Measurements from ENCODE around the gene DDB1. TPM values are rescaled to one million over a fixed set of nuclear protein-coding genes. Genes with fewer than 3 reads are reported as not detected.

The DDB1 gene
- polyA plus RNA-seq, 1 of the 3 experiments (the other 2 are of a cell fraction) = 170 TPM

- TF ChIP-seq CTCF (IDR thresholded peaks at IDR 0.05) = no peak
- no peak for TF ChIP-seq TEAD4 (IDR thresholded peaks at IDR 0.05; ENCODE audit: borderline replicate concordance, insufficient read depth)
- TF ChIP-seq TCF12 (IDR thresholded peaks at IDR 0.05) = no peak
- no peak for TF ChIP-seq SMC3 (IDR thresholded peaks at IDR 0.05; ENCODE audit: low read depth, low read length)
- TF ChIP-seq REST (IDR thresholded peaks at IDR 0.05; ENCODE audit: low read depth, low read length) = no peak
- no peak for TF ChIP-seq ZBTB33 (IDR thresholded peaks at IDR 0.05; ENCODE audit: borderline replicate concordance, low read depth)
- TF ChIP-seq NFIC (IDR thresholded peaks at IDR 0.05; ENCODE audit: borderline replicate concordance) = no peak
- TF ChIP-seq MAX (IDR thresholded peaks at IDR 0.05; ENCODE audit: low read depth) = no peak
- DNase-seq = no peak
- Histone ChIP-seq H3K9ac (no peak overlapping the region), H3K4me3 (ENCODE audit: low read depth in 2 of 2, low read length in 1 of 2) (no peak overlapping the region), H3K27ac (ENCODE audit: low read depth in 2 of 2, low read length in 1 of 2) (no peak overlapping the region), H3K4me2 (no peak overlapping the region), H3K9me2 (no peaks in the 10 kb centered on the region), H3K9me3 (no peaks in the 10 kb centered on the region), H4K20me1 (ENCODE audit: insufficient read depth) (no peaks in the 10 kb centered on the region), H3F3A (replicated peaks; ENCODE audit: insufficient read depth) (no peaks in the 10 kb centered on the region), H3K27me3 (ENCODE audit: insufficient read depth) (no peaks in the 10 kb centered on the region), H3K36me3 (replicated peaks in 1 of 2; ENCODE audit: control insufficient read depth in 1 of 2, insufficient read depth in 2 of 2, low read length in 1 of 2) (no peaks in the 10 kb centered on the region), H3K4me1 (ENCODE audit: control insufficient read depth in 1 of 2, insufficient read depth in 2 of 2, low read depth in 1 of 2, low read length in 1 of 2) (no peaks in the 10 kb centered on the region), H3K79me2 (ENCODE audit: insufficient read depth) (no peaks in the 10 kb centered on the region), H2AFZ (ENCODE audit: low read depth) (no peak overlapping the region)
- CTCF ChIA-PET = interaction anchor here (2.6 kb wide), 1 partner anchor 10 kb away, joined by 12 read pairs; no protein-coding TSS in a partner anchor
- WGBS (ENCODE audit: low lambda C conversion rate) = 80% methylated on average over 3 of the region's 14 CpGs
- POLR2A ChIA-PET = no interaction called here
Observed at GRCh38 chr11:61264795-61265194, 68.1 kb downstream of the DDB1 start.

GRCh38 chr11:61264371-61264770 lies 68.5 kb downstream of the DDB1 start:
- H3K36me3 ChIP-seq (replicated peaks in 1 of 2; ENCODE audit: control insufficient read depth in 1 of 2, insufficient read depth in 2 of 2, low read length in 1 of 2) = no peaks in the 10 kb centered on the region
- no peak overlapping the region for H3K4me3 ChIP-seq (ENCODE audit: low read depth in 2 of 2, low read length in 1 of 2)
- H3K4me2 ChIP-seq = no peak overlapping the region
- no peaks in the 10 kb centered on the region for H4K20me1 ChIP-seq (ENCODE audit: insufficient read depth)
- 86% methylated on average over 3 of the region's 6 CpGs for WGBS (ENCODE audit: low lambda C conversion rate)
- H3K4me1 ChIP-seq (ENCODE audit: control insufficient read depth in 1 of 2, insufficient read depth in 2 of 2, low read depth in 1 of 2, low read length in 1 of 2) = no peaks in the 10 kb centered on the region
- CTCF ChIA-PET = interaction anchor here (2.6 kb wide), 1 partner anchor 10 kb away, joined by 12 read pairs; no protein-coding TSS in a partner anchor
- H3K9me3 ChIP-seq = no peaks in the 10 kb centered on the region
- H3K79me2 ChIP-seq (ENCODE audit: insufficient read depth) = no peaks in the 10 kb centered on the region
- H3K9ac ChIP-seq = no peak overlapping the region
- H2AFZ ChIP-seq (ENCODE audit: low read depth) = no peak overlapping the region
- POLR2A ChIA-PET = no interaction called here
- H3K9me2 ChIP-seq = no peaks in the 10 kb centered on the region
- no peak overlapping the region for H3K27ac ChIP-seq (ENCODE audit: low read depth in 2 of 2, low read length in 1 of 2)
- H3F3A ChIP-seq (replicated peaks; ENCODE audit: insufficient read depth) = no peaks in the 10 kb centered on the region
- DNase-seq = no peak
- H3K27me3 ChIP-seq (ENCODE audit: insufficient read depth) = no peaks in the 10 kb centered on the region
- no peak for TF ChIP-seq CHD2 (IDR thresholded peaks at IDR 0.05; ENCODE audit: low read length, partially characterized antibody)
- no peak for TF ChIP-seq CTCF (IDR thresholded peaks at IDR 0.05)
- TF ChIP-seq ZBTB33 (IDR thresholded peaks at IDR 0.05; ENCODE audit: borderline replicate concordance, low read depth) = no peak
- no peak for TF ChIP-seq EP300 (IDR thresholded peaks at IDR 0.05; ENCODE audit: borderline replicate concordance in 1 of 2, low read depth in 1 of 2, low read length in 1 of 2)
- TF ChIP-seq IRF3 (IDR thresholded peaks at IDR 0.05; ENCODE audit: low read depth, low read length) = no peak
- TF ChIP-seq POLR2AphosphoS5 (IDR thresholded peaks at IDR 0.05; ENCODE audit: low read depth, low read length) = no peak

Data from SK-N-SH (cell line).